GM12873 (cell line): ENCODE data around the gene GRIK3.

Experiments used
- TF ChIP-seq, protein P1 (sequence below): IDR thresholded peaks from 2 replicates; pipeline ENCODE4 v1.5.1; 2012; ENCODE audit warnings: low read depth, mild to moderate bottlenecking, moderate library complexity, low read length, control low read depth; ENCODE audit not compliant: insufficient read depth; ENCODE audit errors: missing control alignments

GRIK3 gene

DNA sequence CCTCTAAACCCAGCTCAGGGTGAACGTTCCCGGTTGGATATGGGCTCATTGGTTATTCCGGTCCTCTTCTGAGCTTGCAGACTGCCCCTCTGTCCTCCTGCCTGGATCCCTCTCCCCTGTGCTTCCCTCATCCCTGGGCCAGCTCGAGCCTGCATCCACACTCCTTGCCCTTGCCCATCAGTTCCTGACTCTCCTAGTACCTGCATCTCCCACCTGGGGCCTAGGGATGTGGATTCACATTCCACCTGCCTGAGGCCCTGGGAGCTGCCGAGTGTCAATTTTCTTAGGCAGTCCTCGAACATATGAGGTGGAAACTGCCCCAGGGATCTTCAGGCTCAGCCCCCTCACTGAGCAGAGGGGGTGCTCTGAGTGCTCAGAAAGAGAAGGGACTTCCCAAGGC, 252.2 kb downstream of the GRIK3 start:
- TF ChIP-seq, protein P1, sequence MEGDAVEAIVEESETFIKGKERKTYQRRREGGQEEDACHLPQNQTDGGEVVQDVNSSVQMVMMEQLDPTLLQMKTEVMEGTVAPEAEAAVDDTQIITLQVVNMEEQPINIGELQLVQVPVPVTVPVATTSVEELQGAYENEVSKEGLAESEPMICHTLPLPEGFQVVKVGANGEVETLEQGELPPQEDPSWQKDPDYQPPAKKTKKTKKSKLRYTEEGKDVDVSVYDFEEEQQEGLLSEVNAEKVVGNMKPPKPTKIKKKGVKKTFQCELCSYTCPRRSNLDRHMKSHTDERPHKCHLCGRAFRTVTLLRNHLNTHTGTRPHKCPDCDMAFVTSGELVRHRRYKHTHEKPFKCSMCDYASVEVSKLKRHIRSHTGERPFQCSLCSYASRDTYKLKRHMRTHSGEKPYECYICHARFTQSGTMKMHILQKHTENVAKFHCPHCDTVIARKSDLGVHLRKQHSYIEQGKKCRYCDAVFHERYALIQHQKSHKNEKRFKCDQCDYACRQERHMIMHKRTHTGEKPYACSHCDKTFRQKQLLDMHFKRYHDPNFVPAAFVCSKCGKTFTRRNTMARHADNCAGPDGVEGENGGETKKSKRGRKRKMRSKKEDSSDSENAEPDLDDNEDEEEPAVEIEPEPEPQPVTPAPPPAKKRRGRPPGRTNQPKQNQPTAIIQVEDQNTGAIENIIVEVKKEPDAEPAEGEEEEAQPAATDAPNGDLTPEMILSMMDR: no peak

DNA sequence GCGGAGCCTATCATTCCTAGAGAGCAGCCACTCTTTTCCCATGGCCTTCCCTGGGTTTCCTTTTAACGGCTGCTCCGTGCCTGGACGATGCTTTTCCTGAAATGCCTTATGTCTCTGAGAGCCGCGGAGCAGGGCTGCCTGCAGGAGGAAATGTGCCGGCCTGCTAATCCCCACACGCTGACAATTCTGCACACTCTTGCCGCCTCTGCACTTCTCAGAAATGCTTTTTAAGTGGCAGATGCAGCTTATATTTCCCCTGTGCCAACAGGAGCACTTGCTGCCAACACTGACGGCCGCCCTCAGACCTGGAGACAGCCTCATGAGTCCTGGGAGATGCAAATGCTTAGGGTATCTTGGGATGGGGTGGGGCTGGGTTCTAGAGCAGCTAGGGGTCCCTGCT, 253.2 kb downstream of the GRIK3 start:
- TF ChIP-seq, protein P1: no peak

DNA sequence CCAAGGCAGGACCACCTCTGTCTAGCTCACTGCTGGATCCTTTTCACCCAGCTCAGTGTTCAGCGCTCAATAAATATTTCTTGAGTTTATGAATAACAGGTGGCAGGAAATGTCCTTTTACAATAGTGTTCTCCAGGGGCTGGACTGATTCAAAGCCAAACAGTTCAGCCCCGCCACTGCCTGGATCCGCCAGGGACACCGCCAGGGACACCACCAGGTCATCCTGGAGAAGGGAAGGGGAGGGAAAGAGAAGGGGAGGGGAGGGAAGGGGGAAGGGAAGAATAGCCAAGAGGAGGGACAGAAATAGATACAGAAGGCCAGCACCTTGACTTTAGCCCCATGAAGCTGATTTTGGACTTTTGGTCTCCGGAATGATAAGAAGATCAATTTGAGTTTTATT, 255.6 kb downstream of the GRIK3 start:
- TF ChIP-seq, protein P1: no peak

DNA sequence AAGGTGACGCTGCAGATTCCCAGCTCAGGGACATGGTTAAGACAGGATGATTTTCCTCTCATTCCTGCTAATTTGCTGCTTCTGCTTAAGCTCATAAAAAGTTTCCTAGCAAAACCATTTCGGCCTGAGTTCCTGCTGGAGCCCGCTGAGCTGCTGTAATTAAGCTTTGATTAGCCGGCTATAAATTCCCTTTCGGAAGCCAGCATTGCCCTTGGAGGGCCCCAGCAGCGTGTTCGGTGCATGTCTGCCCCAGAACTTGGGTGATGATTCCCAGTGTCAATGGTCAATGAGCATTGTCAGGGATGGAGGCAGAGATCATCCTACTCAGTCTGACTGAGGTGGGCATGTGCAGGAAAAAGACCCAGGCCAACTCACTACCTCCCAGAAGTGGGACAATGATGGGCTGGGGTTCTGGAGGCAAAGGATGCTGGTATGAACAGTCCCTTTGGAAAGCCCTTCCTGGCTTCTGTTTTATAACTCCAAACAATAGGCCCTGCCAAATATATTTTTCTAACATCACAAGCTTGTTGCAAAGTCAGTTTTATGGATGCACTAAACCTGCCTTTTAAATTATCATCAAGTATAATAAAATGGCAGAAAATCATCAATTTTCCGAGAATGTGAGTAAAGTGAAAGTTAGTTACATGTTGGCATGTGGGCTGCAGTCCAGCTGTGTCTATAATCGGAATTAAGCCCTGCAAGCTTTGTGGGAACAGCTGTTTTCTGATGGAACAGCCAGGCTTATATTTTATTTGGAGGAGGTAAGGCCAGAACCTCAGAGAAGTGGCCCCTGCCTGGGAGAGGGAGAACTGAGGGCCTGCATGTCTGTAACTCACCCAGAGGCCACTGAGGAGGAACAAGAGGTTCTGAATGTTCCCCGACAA, 257.1 kb downstream of the GRIK3 start:
- TF ChIP-seq, protein P1: no peak

DNA sequence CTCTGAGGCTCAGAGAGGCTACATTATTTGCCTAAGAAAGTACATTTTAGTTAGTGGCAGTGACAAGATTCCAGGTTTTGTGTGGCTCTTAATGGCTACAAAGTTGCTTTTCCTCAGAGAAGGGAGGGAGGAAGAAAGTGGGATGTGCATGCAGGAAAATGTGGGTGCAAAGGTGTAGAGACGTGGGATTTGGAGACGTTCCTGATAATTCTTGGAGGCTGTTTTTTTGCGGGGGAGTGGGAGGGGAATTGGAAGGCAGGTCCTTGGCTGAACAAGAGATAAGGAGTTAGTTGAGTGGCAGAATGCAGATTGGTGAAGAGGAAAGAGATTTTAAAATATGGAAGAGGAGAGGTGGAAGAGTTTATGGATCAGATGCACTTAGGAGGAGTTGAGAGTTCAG, 258.1 kb downstream of the GRIK3 start:
- TF ChIP-seq, protein P1: no peak

DNA sequence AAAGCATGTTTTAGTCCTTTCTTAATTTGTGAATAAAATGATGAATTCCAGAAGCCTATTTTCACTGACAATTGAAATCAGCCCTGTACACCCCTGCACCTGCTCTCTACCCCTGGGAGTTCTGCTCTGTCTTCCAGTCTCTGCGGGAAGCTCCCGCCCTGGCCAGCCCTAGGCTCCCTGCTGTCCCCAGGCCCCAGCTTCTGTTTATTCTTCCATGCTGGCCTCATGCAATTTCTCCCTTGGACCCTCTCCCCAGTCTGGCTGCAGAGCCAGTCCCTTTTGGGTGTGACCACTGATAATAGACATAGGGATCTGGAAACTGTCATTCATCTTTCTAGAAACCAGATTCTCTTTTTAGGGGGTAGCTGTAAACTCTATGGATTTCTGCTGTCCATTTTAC, 258.6 kb downstream of the GRIK3 start:
- TF ChIP-seq, protein P1: no peak

DNA sequence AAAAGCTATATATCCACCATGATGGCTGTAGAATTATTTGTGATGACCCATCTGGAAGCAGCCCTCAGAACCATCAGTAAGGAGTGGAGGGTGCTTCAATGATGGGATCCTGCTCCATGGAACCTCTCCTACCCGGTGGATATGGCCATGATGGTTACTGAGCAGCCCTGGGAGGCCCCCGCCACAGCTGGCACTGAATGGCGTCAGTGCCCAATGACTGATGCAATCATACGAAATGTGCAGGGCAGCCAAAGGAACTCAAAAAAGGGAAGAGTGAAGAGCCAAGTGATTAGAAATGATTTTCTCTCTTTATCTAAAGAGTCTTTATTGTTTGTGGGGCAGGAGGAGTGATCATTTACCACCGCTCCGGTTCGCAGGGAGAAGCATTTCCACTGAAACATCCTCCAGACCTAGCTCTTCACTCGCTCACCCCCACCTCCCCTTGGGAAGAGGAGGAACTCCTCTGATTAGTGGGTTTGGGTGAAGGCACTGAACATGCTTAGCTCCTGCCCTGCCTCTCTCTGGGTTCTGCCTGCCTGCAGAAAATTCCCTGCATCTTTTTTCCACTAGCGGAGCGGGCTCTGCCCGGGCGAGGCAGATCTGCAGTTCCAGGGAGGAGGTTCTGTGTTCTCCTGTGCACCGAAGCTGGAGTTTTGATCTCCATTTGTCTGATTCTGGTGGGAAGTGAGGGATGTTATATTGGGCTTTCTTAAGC, 260.3 kb downstream of the GRIK3 start:
- TF ChIP-seq, protein P1: no peak
